ENCODE measurements around the gene KCNK2.

KCNK2 gene

DNA sequence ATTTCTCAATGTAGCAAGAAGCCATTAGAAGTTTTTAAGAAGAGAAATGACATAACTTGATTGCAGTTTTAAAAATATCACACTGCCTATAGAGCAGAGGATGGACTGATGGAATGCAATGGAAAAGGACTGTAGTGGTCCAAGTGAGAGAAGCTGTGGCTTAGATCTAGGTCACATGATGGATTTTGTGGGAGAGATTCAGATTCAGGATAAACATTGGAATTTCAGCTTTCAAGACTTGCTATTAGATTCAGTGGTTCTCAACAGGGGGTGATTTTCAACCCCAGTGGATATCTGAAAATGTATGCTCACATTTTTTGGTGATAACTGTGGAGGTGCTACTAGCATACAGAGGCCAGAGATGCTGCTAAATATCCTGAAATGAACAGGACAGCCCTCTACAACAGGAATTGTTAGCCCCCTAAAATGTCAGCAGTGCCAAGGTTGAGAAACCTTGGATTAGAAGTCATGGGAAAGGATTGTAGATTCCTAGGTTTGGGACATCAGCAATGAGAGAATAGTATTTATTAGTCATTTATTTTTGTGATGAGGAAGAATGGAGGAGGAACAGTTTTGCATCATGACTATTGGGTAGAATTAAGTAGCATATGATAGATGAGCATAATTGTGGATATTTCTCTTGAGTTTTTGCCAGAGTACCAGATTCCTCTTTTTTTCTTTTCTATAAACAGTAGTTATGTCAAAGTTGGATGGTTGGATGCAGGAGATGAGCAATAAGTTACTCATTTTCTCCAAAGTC is 30.1 kb upstream of the KCNK2 start:
- POLR2A ChIA-PET: no interaction called here
- CTCF ChIA-PET: no interaction called here
- TF ChIP-seq, protein P1, sequence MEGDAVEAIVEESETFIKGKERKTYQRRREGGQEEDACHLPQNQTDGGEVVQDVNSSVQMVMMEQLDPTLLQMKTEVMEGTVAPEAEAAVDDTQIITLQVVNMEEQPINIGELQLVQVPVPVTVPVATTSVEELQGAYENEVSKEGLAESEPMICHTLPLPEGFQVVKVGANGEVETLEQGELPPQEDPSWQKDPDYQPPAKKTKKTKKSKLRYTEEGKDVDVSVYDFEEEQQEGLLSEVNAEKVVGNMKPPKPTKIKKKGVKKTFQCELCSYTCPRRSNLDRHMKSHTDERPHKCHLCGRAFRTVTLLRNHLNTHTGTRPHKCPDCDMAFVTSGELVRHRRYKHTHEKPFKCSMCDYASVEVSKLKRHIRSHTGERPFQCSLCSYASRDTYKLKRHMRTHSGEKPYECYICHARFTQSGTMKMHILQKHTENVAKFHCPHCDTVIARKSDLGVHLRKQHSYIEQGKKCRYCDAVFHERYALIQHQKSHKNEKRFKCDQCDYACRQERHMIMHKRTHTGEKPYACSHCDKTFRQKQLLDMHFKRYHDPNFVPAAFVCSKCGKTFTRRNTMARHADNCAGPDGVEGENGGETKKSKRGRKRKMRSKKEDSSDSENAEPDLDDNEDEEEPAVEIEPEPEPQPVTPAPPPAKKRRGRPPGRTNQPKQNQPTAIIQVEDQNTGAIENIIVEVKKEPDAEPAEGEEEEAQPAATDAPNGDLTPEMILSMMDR (IDR thresholded peaks at IDR 0.05; ENCODE audit: control extremely low read depth, extremely low read depth, low read depth, missing control alignments): no peak
- DNase-seq (ENCODE audit: extremely low spot score): no peak

GRCh38 chr1:215054266-215054665 is 28.3 kb upstream of the KCNK2 start:
- TF ChIP-seq, protein P1 (IDR thresholded peaks at IDR 0.05; ENCODE audit: control extremely low read depth, extremely low read depth, low read depth, missing control alignments): no peak
- ChIA-PET POLR2A (no interaction called here), CTCF (no interaction called here)
- DNase-seq (ENCODE audit: extremely low spot score): no peak

GRCh38 chr1:215055281-215055935 is 27.1 kb upstream of the KCNK2 start:
- CTCF ChIA-PET: interaction anchor here (0.9 kb wide), 1 partner anchor 8 kb away, joined by 3 read pairs; no protein-coding TSS in a partner anchor
- TF ChIP-seq, protein P1 (IDR thresholded peaks at IDR 0.05; ENCODE audit: control extremely low read depth, extremely low read depth, low read depth, missing control alignments): no peak
- no peak for DNase-seq (ENCODE audit: extremely low spot score)
- POLR2A ChIA-PET: no interaction called here

DNA sequence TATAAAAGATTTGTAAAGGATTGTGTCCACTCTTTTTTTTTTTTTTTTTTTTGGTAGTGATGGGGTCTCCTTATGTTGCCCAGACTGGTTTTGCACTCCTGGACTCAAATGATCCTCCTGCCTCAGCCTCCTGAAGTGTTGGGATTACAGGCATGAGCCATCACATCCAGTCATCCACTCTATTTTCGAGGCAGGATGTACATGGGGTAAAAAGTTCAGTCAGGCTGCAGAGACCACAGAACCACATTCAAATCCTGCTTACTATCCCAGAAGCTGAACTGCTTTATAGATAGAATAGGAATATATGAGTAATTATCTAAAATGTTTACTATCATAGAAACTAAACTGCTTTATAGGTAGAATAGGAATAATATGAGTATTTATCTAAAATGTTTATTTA is 26.0 kb upstream of the KCNK2 start:
- DNase-seq (ENCODE audit: extremely low spot score): no peak
- TF ChIP-seq, protein P1 (IDR thresholded peaks at IDR 0.05; ENCODE audit: control extremely low read depth, extremely low read depth, low read depth, missing control alignments): no peak
- ChIA-PET CTCF (no interaction called here), POLR2A (no interaction called here)

- DNase-seq (ENCODE audit: extremely low spot score): no peak
- POLR2A ChIA-PET: no interaction called here
- CTCF ChIA-PET: no interaction called here
- TF ChIP-seq, protein P1 (IDR thresholded peaks at IDR 0.05; ENCODE audit: control extremely low read depth, extremely low read depth, low read depth, missing control alignments): no peak
These were observed 22.6 kb upstream of the KCNK2 start for GRCh38 chr1:215059947-215060346.

DNA sequence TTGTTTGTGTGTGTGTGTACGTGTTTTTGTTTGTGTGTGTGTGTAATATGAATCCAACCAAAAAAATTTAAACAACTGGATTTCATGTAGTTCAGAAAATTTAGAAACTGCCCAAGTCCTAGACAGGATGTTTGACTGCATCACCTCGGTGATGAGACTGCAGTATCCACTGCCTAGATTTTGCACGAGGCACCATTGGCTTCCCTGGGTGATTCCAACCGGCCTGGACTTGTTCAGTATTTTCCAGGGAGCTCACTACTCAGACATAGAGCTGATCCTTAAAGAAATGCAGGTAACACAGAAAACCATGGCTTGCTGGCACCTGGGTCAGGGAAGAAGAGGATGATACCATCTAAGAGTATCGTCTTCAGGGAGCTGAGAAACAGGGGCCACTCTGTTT is 18.2 kb upstream of the KCNK2 start:
- DNase-seq (ENCODE audit: extremely low spot score): no peak
- ChIA-PET POLR2A (no interaction called here), CTCF (interaction anchor here (1.9 kb wide), 2 partner anchors 13 kb away, joined by 4 to 6 read pairs; no protein-coding TSS in a partner anchor)
- TF ChIP-seq, protein P1 (IDR thresholded peaks at IDR 0.05; ENCODE audit: control extremely low read depth, extremely low read depth, low read depth, missing control alignments): no peak
